NCI-H2081 (cell line): ENCODE measurements around the gene ZNF793.

Experiments used
- DNase-seq, 2 experiments: peaks; one replicate each; lab custom pipeline; 2025; lab: John Stamatoyannopoulos, UW

Gene ZNF793

GRCh38 chr19:37506387-37507166 lies at the start of gene ZNF793:
ZNF793 (plus strand) TSS chr19:37506939; CDS start chr19:37523440, 16,501 bp downstream.
- peak; percentile 82 to 92 for DNase-seq

GRCh38 chr19:37466277-37466797 lies 40.4 kb upstream of the ZNF793 start:
- no peak for DNase-seq

GRCh38 chr19:37466798-37467607 lies 39.7 kb upstream of the ZNF793 start, which contains the start of gene ZNF569:
ZNF569 (minus strand) TSS chr19:37467444; CDS start chr19:37444921, 22,523 bp downstream.
- DNase-seq: peak; percentile 89 to 95

- DNase-seq: no peak
These were observed 39.1 kb upstream of the ZNF793 start for GRCh38 chr19:37467608-37468090.

GRCh38 chr19:37468961-37469777 lies 37.6 kb upstream of the ZNF793 start, which contains the start of gene ZNF570:
ZNF570 (plus strand) TSS chr19:37469356; CDS start chr19:37470355, 999 bp downstream.
- peak; percentile 77 to 89 for DNase-seq

GRCh38 chr19:37470216-37470615 lies 36.5 kb upstream of the ZNF793 start:
- no peak for DNase-seq

- DNase-seq: no peak
These were observed 34.6 kb upstream of the ZNF793 start for GRCh38 chr19:37472165-37472564.

GRCh38 chr19:37484406-37485168 lies 22.2 kb upstream of the ZNF793 start:
- DNase-seq: no peak

- no peak for DNase-seq
These were observed 14.5 kb upstream of the ZNF793 start for GRCh38 chr19:37492213-37492612.

- DNase-seq: no peak
These were observed 767 bp upstream of the ZNF793 start for GRCh38 chr19:37505958-37506386.

- DNase-seq: no peak
These were observed 377 bp downstream of the ZNF793 start for GRCh38 chr19:37507167-37507464.

- DNase-seq: no peak
These were observed 4.4 kb downstream of the ZNF793 start for GRCh38 chr19:37511186-37511585.

- no peak for DNase-seq
These were observed 5.1 kb downstream of the ZNF793 start for GRCh38 chr19:37511821-37512220.

GRCh38 chr19:37513397-37513796 lies 6.7 kb downstream of the ZNF793 start:
- DNase-seq: no peak

GRCh38 chr19:37519890-37520289 lies 13.2 kb downstream of the ZNF793 start:
- no peak for DNase-seq

GRCh38 chr19:37537391-37537947 lies 30.7 kb downstream of the ZNF793 start:
- no peak for DNase-seq

GRCh38 chr19:37551129-37551993 lies 44.6 kb downstream of the ZNF793 start:
- DNase-seq: no peak

- DNase-seq: no peak
These were observed 56.8 kb downstream of the ZNF793 start for GRCh38 chr19:37563518-37563917.

- DNase-seq: no peak
These were observed 58.1 kb downstream of the ZNF793 start for GRCh38 chr19:37564624-37565369.
